ENCODE results near the gene PHF1. TPM values are rescaled to one million over a fixed set of nuclear protein-coding genes. Genes with fewer than 3 reads are reported as not detected.
A peak's percentile ranks its signal among the peaks of the same experiment; 100 is the strongest.

The PHF1 gene
- polyA plus RNA-seq, 1 donor from 2014 or later = 102 TPM

DNA sequence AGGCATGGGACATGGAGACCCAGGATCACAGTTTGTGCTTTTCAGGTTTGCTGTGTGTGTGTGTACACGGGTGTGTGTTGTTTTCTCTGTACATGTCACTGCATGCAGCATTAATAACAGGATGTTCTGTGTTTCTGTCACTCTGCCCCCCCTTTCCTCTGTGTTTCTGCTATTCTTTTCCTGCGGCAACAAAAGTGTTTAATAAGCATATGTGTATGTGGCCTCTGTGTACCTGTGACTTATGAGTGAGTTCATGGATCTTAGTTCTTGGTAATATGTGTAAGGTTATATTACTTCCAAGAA is 18.9 kb downstream of the PHF1 start:
- peaks cover 42% of the 10 kb centered on the region for H3K79me2 ChIP-seq (replicated peaks; ENCODE audit: insufficient read depth, low read length)
- no peaks in the 10 kb centered on the region for H3K9me3 ChIP-seq (ENCODE audit: low read length)
- H3F3A ChIP-seq (ENCODE audit: insufficient read depth, low read length, poor library complexity, severe bottlenecking) = peaks cover 3% of the 10 kb centered on the region
- H3K27me3 ChIP-seq (ENCODE audit: insufficient read depth, low read depth, low read length) = no peaks in the 10 kb centered on the region
- no peaks in the 10 kb centered on the region for H3K9me2 ChIP-seq (ENCODE audit: insufficient read depth, low read length)
- peak overlapping the region; percentile 81 for H3K27ac ChIP-seq (ENCODE audit: low read length)
- peak overlapping the region; percentile 81 for H3K9ac ChIP-seq (ENCODE audit: low read length)
- TF ChIP-seq TAF1 (IDR thresholded peaks at IDR 0.05; ENCODE audit: low read depth) (no peak), MXI1 (conservative IDR thresholded peaks at IDR 0.05; ENCODE audit: poor library complexity, severe bottlenecking) (no peak), POLR2AphosphoS5 (IDR thresholded peaks at IDR 0.05) (no peak)
- H2AFZ ChIP-seq (ENCODE audit: low read depth, low read length) = no peak overlapping the region
- H3K4me2 ChIP-seq (ENCODE audit: low read length) = peak overlapping the region; percentile 95
- H4K20me1 ChIP-seq (ENCODE audit: insufficient read depth) = no peaks in the 10 kb centered on the region
- peak overlapping the region; percentile 87 for H3K4me3 ChIP-seq (ENCODE audit: low read length)
- H3K36me3 ChIP-seq (ENCODE audit: insufficient read depth, low read length) = no peaks in the 10 kb centered on the region

DNA sequence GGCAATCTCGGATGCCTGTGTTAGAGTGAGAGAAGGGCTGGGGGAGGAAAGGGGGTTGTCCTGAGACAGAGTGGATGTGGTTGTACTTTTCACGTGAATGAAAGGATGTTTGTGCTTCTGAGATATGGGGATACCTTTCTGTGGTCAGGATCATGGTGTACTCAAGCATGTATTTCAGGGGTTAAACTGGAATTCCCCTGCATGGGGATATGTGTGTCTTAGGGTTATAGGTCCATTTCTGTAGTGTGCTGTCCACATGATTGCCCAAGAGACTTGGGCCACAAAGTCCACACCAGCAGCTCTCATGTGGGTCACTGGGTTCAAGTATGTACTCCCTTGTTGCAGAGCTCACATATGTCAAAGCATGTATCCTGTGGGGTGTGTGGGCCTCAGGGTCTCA is 19.5 kb downstream of the PHF1 start:
- Histone ChIP-seq H3K9me2 (ENCODE audit: insufficient read depth, low read length) (no peaks in the 10 kb centered on the region), H3K79me2 (replicated peaks; ENCODE audit: insufficient read depth, low read length) (peaks cover 42% of the 10 kb centered on the region), H2AFZ (ENCODE audit: low read depth, low read length) (no peak overlapping the region), H3K36me3 (ENCODE audit: insufficient read depth, low read length) (no peaks in the 10 kb centered on the region), H4K20me1 (ENCODE audit: insufficient read depth) (no peaks in the 10 kb centered on the region), H3K4me2 (ENCODE audit: low read length) (peak overlapping the region; percentile 96), H3K4me3 (ENCODE audit: low read length) (peak overlapping the region; percentile 87), H3K9me3 (ENCODE audit: low read length) (no peaks in the 10 kb centered on the region), H3F3A (ENCODE audit: insufficient read depth, low read length, poor library complexity, severe bottlenecking) (no peaks in the 10 kb centered on the region), H3K9ac (ENCODE audit: low read length) (peak overlapping the region; percentile 81), H3K27ac (ENCODE audit: low read length) (peak overlapping the region; percentile 81), H3K27me3 (ENCODE audit: insufficient read depth, low read depth, low read length) (no peaks in the 10 kb centered on the region)
- TF ChIP-seq TAF1 (IDR thresholded peaks at IDR 0.05; ENCODE audit: low read depth) = no peak
- TF ChIP-seq, protein P1, sequence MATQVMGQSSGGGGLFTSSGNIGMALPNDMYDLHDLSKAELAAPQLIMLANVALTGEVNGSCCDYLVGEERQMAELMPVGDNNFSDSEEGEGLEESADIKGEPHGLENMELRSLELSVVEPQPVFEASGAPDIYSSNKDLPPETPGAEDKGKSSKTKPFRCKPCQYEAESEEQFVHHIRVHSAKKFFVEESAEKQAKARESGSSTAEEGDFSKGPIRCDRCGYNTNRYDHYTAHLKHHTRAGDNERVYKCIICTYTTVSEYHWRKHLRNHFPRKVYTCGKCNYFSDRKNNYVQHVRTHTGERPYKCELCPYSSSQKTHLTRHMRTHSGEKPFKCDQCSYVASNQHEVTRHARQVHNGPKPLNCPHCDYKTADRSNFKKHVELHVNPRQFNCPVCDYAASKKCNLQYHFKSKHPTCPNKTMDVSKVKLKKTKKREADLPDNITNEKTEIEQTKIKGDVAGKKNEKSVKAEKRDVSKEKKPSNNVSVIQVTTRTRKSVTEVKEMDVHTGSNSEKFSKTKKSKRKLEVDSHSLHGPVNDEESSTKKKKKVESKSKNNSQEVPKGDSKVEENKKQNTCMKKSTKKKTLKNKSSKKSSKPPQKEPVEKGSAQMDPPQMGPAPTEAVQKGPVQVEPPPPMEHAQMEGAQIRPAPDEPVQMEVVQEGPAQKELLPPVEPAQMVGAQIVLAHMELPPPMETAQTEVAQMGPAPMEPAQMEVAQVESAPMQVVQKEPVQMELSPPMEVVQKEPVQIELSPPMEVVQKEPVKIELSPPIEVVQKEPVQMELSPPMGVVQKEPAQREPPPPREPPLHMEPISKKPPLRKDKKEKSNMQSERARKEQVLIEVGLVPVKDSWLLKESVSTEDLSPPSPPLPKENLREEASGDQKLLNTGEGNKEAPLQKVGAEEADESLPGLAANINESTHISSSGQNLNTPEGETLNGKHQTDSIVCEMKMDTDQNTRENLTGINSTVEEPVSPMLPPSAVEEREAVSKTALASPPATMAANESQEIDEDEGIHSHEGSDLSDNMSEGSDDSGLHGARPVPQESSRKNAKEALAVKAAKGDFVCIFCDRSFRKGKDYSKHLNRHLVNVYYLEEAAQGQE (IDR thresholded peaks at IDR 0.05; ENCODE audit: borderline replicate concordance) = no peak
- no peak for TF ChIP-seq EP300 (conservative IDR thresholded peaks at IDR 0.05; ENCODE audit: poor library complexity, severe bottlenecking)
- no peak for TF ChIP-seq POLR2AphosphoS5 (IDR thresholded peaks at IDR 0.05)
- TF ChIP-seq SMC3 (conservative IDR thresholded peaks at IDR 0.05; ENCODE audit: poor library complexity) = no peak
- no peak for TF ChIP-seq RAD21 (conservative IDR thresholded peaks at IDR 0.05)
- TF ChIP-seq, protein P2, sequence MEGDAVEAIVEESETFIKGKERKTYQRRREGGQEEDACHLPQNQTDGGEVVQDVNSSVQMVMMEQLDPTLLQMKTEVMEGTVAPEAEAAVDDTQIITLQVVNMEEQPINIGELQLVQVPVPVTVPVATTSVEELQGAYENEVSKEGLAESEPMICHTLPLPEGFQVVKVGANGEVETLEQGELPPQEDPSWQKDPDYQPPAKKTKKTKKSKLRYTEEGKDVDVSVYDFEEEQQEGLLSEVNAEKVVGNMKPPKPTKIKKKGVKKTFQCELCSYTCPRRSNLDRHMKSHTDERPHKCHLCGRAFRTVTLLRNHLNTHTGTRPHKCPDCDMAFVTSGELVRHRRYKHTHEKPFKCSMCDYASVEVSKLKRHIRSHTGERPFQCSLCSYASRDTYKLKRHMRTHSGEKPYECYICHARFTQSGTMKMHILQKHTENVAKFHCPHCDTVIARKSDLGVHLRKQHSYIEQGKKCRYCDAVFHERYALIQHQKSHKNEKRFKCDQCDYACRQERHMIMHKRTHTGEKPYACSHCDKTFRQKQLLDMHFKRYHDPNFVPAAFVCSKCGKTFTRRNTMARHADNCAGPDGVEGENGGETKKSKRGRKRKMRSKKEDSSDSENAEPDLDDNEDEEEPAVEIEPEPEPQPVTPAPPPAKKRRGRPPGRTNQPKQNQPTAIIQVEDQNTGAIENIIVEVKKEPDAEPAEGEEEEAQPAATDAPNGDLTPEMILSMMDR (IDR thresholded peaks at IDR 0.05; ENCODE audit: poor library complexity, severe bottlenecking) = no peak
- TF ChIP-seq MXI1 (conservative IDR thresholded peaks at IDR 0.05; ENCODE audit: poor library complexity, severe bottlenecking) = no peak
